Mucosa of rectum (tissue), 2 donors: ENCODE results near the gene TMA7.

Experiments used
- H3K27ac ChIP-seq, 2 donors: one replicate each; pipeline ENCODE4 v1.7.0; 2013; ENCODE audit warnings: inconsistent platforms in 2 of 2, low read depth in 2 of 2, low read length in 2 of 2
- H3K27me3 ChIP-seq, 2 donors: one replicate each; pipeline ENCODE4 v1.7.0; 2013; ENCODE audit warnings: low read length in 2 of 2; ENCODE audit not compliant: control insufficient read depth in 2 of 2, insufficient read depth in 2 of 2
- H3K36me3 ChIP-seq, 2 donors: one replicate each; pipeline ENCODE4 v1.7.0; 2013; ENCODE audit warnings: low read length in 2 of 2; ENCODE audit not compliant: control insufficient read depth in 2 of 2, insufficient read depth in 2 of 2
- H3K4me1 ChIP-seq, 2 donors: one replicate each; pipeline ENCODE4 v1.7.0; 2013; ENCODE audit warnings: low read length in 2 of 2, mild to moderate bottlenecking in 1 of 2; ENCODE audit not compliant: control insufficient read depth in 2 of 2, insufficient read depth in 2 of 2
- H3K4me3 ChIP-seq, 2 donors: one replicate each; pipeline ENCODE4 v1.7.0; 2013; ENCODE audit warnings: low read length in 2 of 2
- H3K9ac ChIP-seq, 2 donors: one replicate each; pipeline ENCODE4 v1.7.0; 2013; ENCODE audit warnings: low read length in 2 of 2, low read depth in 1 of 2, mild to moderate bottlenecking in 1 of 2
- H3K9me3 ChIP-seq, 2 donors: one replicate each; pipeline ENCODE4 v1.7.0; 2013; ENCODE audit warnings: low read length in 2 of 2; ENCODE audit not compliant: control insufficient read depth in 2 of 2
- donor health status: healthy.
- donor health status: Normal muscosa, but diverticular disease.

TMA7 gene

GRCh38 chr3:48402907-48403306 is 37.1 kb upstream of the TMA7 start:
- Histone ChIP-seq H3K27me3 (no peaks in the 10 kb centered on the region), H3K27ac (peak overlapping the region; percentile 45 to 50), H3K9me3 (no peaks in the 10 kb centered on the region), H3K4me3 (no peak overlapping the region), H3K4me1 (no peaks in the 10 kb centered on the region), H3K36me3 (peaks cover 20 to 25% of the 10 kb centered on the region in 2 donors), H3K9ac (no peak overlapping the region)

GRCh38 chr3:48403533-48404439 is 36.3 kb upstream of the TMA7 start:
- H3K27ac ChIP-seq, result no peak overlapping the region
- H3K36me3 ChIP-seq, result peaks cover 26 to 28% of the 10 kb centered on the region in 2 donors
- H3K27me3 ChIP-seq, result no peaks in the 10 kb centered on the region
- no peak overlapping the region for H3K4me3 ChIP-seq
- H3K4me1 ChIP-seq, result no peaks in the 10 kb centered on the region
- no peaks in the 10 kb centered on the region for H3K9me3 ChIP-seq
- no peak overlapping the region for H3K9ac ChIP-seq

GRCh38 chr3:48404440-48405342 is 35.4 kb upstream of the TMA7 start:
- Histone ChIP-seq H3K9me3 (no peaks in the 10 kb centered on the region), H3K9ac (no peak overlapping the region), H3K4me3 (no peak overlapping the region), H3K36me3 (peaks cover 34 to 37% of the 10 kb centered on the region in 2 donors), H3K27ac (no peak overlapping the region), H3K27me3 (no peaks in the 10 kb centered on the region), H3K4me1 (no peaks in the 10 kb centered on the region)

DNA sequence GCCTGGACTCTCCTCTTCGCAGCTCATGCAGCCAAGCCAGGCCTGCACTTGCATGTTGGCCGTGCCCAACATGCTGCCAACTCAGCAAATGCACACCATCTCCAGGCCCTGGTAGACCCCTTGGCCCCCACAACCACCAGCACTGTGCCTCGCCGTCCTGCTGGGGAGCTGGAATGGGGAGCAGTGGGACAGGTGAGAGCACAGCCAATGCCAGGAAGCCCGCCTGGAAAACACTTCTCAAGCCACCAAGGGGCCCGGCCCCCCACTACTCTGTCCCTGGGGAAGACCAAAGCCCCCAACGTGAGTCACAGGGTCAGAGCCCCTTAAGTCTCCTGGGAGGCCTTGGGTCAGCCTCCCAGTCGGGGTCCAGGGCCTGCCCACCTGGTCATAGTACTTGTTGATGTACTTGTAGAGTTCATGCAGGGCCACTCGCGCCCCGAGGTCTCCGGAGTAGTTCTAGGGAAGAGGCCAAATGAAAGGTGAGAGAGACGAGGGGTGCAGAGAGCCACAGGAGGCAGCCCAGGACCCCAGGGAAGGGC is 34.6 kb upstream of the TMA7 start:
- no peak overlapping the region for H3K4me3 ChIP-seq
- no peak overlapping the region for H3K9ac ChIP-seq
- H3K9me3 ChIP-seq, result no peaks in the 10 kb centered on the region
- H3K4me1 ChIP-seq, result no peaks in the 10 kb centered on the region
- no peaks in the 10 kb centered on the region for H3K27me3 ChIP-seq
- H3K36me3 ChIP-seq, result peaks cover 38 to 42% of the 10 kb centered on the region in 2 donors
- no peak overlapping the region for H3K27ac ChIP-seq

DNA sequence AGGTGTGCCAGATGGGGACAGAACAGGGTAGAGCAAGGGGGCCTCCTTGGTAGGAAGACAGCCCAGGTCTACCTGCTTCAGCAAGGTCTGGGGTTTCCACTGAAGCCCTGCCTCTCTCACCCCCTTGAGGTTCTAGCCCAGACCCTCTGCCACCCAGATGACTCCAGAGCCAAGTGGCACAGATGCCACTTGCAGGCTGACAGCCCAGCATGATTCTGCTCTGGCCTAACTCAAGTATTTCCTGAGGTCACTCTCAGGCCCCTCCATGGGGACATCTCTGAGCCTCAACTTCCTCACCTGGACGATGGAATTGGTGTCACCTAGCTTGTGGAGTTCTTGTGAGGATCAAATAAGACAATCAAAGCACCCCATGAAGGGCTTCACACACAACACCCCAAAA is 34.1 kb upstream of the TMA7 start:
- no peak overlapping the region for H3K9ac ChIP-seq
- H3K27ac ChIP-seq, result no peak overlapping the region
- no peaks in the 10 kb centered on the region for H3K4me1 ChIP-seq

DNA sequence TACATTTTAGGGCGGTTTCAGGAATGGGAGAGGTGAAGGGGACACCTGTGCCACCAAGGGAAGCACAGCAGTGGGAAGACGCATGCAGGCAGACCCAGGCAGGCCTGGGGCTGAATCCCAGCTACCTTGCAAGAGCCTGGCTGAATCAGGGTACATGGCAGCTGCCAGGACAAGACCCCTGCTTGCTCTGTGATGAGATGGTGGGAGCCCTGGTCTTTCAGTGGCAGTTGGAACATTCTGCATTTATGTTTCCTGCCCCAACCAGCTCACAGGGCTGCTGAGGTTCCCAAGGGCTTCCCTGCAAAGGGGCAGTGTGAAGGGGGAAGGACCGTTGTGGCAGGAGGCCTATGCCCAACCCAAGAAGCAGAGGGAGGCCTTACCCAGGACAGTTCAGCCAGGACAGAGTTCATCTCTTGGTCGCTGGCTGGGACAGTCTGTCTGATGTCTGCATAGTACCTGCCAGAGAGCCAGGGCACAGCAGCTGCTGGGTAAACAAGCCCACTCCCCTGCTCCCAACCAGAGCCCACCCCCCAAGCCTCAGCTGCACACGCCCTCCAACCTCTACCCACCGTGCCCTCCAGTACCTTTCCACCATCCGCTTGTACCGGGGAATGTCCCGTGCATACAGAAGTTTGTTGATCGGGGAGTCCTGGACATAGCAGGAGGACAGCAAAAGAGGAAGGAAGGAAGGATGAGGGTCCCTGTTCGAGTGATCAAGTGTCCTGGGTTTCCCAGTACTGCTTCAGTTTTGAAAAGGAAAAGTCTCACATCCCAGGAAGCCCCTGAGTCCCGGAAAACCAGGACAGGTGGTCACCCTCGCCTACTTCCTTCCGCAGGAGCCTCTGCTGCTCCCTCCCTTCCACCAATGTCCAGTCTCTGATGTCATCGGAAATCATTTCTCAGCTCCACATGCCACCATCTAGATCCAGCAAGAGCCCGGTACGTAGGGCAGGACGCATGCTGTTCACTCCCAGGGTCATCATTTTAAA is 33.3 kb upstream of the TMA7 start:
- H3K9ac ChIP-seq, result no peak overlapping the region

More for the DNA sequence above, 34.1 kb upstream of the TMA7 start:
- H3K36me3 ChIP-seq, result peaks cover 44 to 48% of the 10 kb centered on the region in 2 donors
- H3K27me3 ChIP-seq, result no peaks in the 10 kb centered on the region
- no peaks in the 10 kb centered on the region for H3K9me3 ChIP-seq
- no peak overlapping the region for H3K4me3 ChIP-seq

DNA sequence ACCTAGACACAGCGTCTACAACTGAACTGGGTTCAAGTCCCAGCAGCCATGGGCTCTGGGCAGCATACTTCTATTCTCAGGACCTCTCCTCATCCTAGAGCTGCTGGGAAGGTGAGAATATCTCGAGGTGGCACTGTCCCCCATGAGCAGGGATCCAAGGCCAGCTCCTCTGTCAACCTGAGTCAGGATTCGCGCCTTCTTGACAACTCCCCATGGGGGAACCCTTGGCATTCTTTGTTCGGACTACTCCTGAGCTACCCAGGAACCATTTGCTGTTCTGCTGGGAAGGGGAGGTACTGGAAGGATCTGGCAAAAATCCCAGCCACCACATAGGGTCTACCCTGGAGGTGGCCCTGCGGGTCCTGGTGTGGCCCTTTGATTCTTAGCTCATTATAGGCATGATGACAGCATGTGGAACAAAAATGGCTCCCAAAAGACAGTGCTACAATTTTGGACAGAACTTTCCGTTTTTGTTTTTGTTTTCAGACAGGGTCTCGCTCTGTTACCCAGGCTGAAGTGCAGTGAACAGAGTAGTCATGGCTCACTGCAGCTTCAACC is 32.4 kb upstream of the TMA7 start:
- Histone ChIP-seq H3K9ac (no peak overlapping the region), H3K27me3 (no peaks in the 10 kb centered on the region), H3K4me1 (no peaks in the 10 kb centered on the region), H3K36me3 (peaks cover 59 to 64% of the 10 kb centered on the region in 2 donors), H3K4me3 (no peak overlapping the region), H3K27ac (no peak overlapping the region), H3K9me3 (no peaks in the 10 kb centered on the region)

More for the DNA sequence above, 33.3 kb upstream of the TMA7 start:
- H3K4me3 ChIP-seq, result no peak overlapping the region
- H3K9me3 ChIP-seq, result no peaks in the 10 kb centered on the region
- H3K27ac ChIP-seq, result no peak overlapping the region
- H3K4me1 ChIP-seq, result no peaks in the 10 kb centered on the region
- H3K36me3 ChIP-seq, result peaks cover 52 to 55% of the 10 kb centered on the region in 2 donors
- H3K27me3 ChIP-seq, result no peaks in the 10 kb centered on the region

DNA sequence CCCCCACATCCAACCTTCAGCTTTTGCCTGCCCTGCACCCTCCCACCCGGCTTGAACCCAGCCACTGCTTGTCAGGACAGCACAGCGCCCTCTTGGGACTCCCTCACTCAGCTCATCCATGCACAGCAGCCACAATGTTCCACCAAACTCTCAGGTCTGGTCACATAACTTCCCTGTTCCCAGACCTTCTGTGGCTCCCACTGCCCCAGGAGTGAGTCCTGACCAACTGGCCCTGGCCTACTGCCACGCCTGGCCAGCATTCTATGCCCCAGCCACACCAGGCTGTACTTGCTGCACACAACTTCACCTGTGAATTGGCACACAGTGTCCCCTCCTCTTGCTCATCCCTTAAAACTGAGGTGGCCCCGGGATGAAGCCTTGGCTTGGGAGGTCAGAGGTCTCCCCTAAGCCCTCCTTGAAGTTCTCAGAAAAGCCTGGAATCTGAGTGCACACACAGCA is 31.2 kb upstream of the TMA7 start:
- Histone ChIP-seq H3K27me3 (no peaks in the 10 kb centered on the region), H3K9ac (no peak overlapping the region), H3K4me1 (no peaks in the 10 kb centered on the region), H3K27ac (no peak overlapping the region), H3K36me3 (peaks cover 64 to 70% of the 10 kb centered on the region in 2 donors), H3K4me3 (no peak overlapping the region), H3K9me3 (no peaks in the 10 kb centered on the region)
